GM21423 (cell line): ENCODE data around the gene ASAP2.

ENCODE experiments used
- ATAC-seq: cut with Tn5 transposase; IDR thresholded peaks from one replicate; pipeline ENCODE4 v1.9.1; 2021; ENCODE audit warnings: mild to moderate bottlenecking, moderate library complexity; ENCODE audit not compliant: unreplicated experiment

ASAP2 gene

GRCh38 chr2:9315280-9315847, 108.8 kb downstream of the ASAP2 start:
- ATAC-seq = no peak

- ATAC-seq = no peak
These were observed 110.9 kb downstream of the ASAP2 start for GRCh38 chr2:9317559-9317958.

GRCh38 chr2:9318461-9319337, 112.1 kb downstream of the ASAP2 start:
- no peak for ATAC-seq

GRCh38 chr2:9319338-9319715, 112.7 kb downstream of the ASAP2 start:
- ATAC-seq = no peak

- ATAC-seq = no peak
These were observed 116.0 kb downstream of the ASAP2 start for GRCh38 chr2:9322576-9322975.

GRCh38 chr2:9325428-9325827, 118.8 kb downstream of the ASAP2 start:
- ATAC-seq = no peak

GRCh38 chr2:9326975-9327374, 120.4 kb downstream of the ASAP2 start:
- no peak for ATAC-seq

GRCh38 chr2:9327873-9328352, 121.3 kb downstream of the ASAP2 start:
- ATAC-seq = no peak

- ATAC-seq = no peak
These were observed 122.3 kb downstream of the ASAP2 start for GRCh38 chr2:9328931-9329330.

- ATAC-seq = no peak
These were observed 122.9 kb downstream of the ASAP2 start for GRCh38 chr2:9329497-9329896.

GRCh38 chr2:9330612-9331270, 124.1 kb downstream of the ASAP2 start:
- no peak for ATAC-seq

GRCh38 chr2:9331704-9332103, 125.1 kb downstream of the ASAP2 start:
- ATAC-seq = no peak

GRCh38 chr2:9332136-9332852, 125.7 kb downstream of the ASAP2 start:
- ATAC-seq = no peak

GRCh38 chr2:9332853-9333245, 126.2 kb downstream of the ASAP2 start:
- ATAC-seq = no peak

- no peak for ATAC-seq
These were observed 127.1 kb downstream of the ASAP2 start for GRCh38 chr2:9333591-9334171.

- no peak for ATAC-seq
These were observed 128.1 kb downstream of the ASAP2 start for GRCh38 chr2:9334761-9335160.

- ATAC-seq = no peak
These were observed 128.8 kb downstream of the ASAP2 start for GRCh38 chr2:9335322-9335832.

- no peak for ATAC-seq
These were observed 129.6 kb downstream of the ASAP2 start for GRCh38 chr2:9336241-9336575.

- ATAC-seq = no peak
These were observed 130.1 kb downstream of the ASAP2 start for GRCh38 chr2:9336576-9337314.

- ATAC-seq = no peak
These were observed 131.3 kb downstream of the ASAP2 start for GRCh38 chr2:9337901-9338300.
